ENCODE measurements around the gene TPTE. TPM values are rescaled to one million over a fixed set of nuclear protein-coding genes. Genes with fewer than 3 reads are reported as not detected.
"Not testable (repeated sequence)": the region's sequence is repeated elsewhere in the genome, so short reads cannot be mapped to it uniquely, and the experiment has no call there.

The TPTE gene
- total RNA-seq, 1 experiment from 2014 or later, result not detected

DNA sequence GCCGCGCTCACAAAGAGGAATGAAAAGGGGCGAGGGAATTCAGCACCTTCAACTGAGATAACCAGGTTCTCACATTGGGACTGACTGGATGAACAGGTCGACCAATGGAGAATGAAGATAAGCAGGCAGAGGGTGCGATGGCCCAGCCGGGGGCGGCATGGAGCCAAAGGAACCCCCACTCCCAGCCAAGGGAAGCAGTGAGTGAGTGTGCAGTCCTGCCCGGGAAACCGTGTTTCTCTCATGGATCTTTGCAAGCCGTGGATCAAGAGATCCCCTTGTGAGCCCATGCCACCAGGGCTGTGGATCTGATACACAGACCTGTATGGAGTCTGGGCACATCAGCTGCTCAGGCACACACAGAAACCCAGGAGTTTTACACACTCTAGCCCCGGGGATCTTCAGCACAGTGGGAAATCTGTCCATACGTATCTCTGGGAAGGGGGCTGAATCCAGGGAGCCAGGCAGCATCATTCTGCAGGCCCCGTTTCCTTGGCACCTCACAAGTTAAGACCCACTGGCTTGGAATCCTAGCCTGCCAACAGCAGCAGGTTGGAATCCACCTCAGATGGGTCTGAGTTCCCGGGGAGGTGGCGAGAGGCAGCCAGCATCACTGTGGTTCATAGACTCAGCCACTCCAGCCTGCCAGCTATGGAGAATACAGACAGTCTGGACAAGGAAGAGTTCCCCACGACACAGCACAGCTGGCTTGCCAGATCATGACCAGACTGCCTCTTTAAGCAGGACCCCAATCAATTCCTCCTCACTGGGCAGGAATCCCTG, 53.3 kb downstream of the TPTE start:
- in situ Hi-C loops (cut with HindIII; ENCODE audit: low pct_unique_long_range_greater_than_20kb, low sequenced_read_pairs); POLR2A ChIA-PET; H3K36me3 ChIP-seq (ENCODE audit: control insufficient read depth, insufficient read depth, low read length); H3K9me3 ChIP-seq (ENCODE audit: control insufficient read depth, insufficient read depth, low read depth, low read length); ATAC-seq; H3K4me1 ChIP-seq (ENCODE audit: control insufficient read depth, insufficient read depth, low read length); intact Hi-C loops (cut with micrococcal nuclease; ENCODE audit: unreplicated experiment); H3K27me3 ChIP-seq (ENCODE audit: control insufficient read depth, insufficient read depth, low read length); H3K4me3 ChIP-seq (ENCODE audit: low read depth in 2 of 2, low read length in 2 of 2); DNase-seq (ENCODE audit: low read depth, low spot score); BruUV-seq (replicated peaks); H3K27ac ChIP-seq (ENCODE audit: low read length); CTCF ChIA-PET: not testable (repeated sequence)

DNA sequence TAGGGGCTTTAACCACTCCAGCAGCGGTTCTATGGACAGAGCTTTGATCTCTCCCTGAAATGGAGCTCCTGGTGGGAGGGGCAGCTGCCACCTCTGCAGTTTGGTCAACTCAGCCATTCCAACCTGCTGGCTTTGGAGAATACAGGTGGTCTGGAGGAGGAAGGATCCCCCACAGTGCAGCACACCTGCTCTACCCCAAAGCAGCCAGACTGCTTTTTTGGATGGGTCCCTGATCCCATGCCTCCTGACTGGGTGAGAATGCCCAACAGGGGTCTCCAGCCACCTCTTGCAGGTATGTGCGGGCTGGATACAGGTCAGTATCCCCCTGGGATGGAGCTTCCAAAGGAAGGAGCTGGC, 53.9 kb downstream of the TPTE start:
- Histone ChIP-seq H3K4me3 (ENCODE audit: low read depth in 2 of 2, low read length in 2 of 2) (no peak overlapping the region), H3K9me3 (ENCODE audit: control insufficient read depth, insufficient read depth, low read depth, low read length) (no peaks in the 10 kb centered on the region), H3K27me3 (ENCODE audit: control insufficient read depth, insufficient read depth, low read length) (no peaks in the 10 kb centered on the region), H3K4me1 (ENCODE audit: control insufficient read depth, insufficient read depth, low read length) (no peaks in the 10 kb centered on the region), H3K27ac (ENCODE audit: low read length) (no peak overlapping the region), H3K36me3 (ENCODE audit: control insufficient read depth, insufficient read depth, low read length) (no peaks in the 10 kb centered on the region)
- intact Hi-C loops (cut with micrococcal nuclease; ENCODE audit: unreplicated experiment) (no loop called here), in situ Hi-C loops (cut with HindIII; ENCODE audit: low pct_unique_long_range_greater_than_20kb, low sequenced_read_pairs) (no loop called here)
- TF ChIP-seq POLR2AphosphoS5 (IDR thresholded peaks at IDR 0.05; ENCODE audit: low read depth, low read length) (no peak), SIN3A (IDR thresholded peaks at IDR 0.05; ENCODE audit: borderline replicate concordance, insufficient read depth, low read depth, low read length) (no peak), TCF7L2 (IDR thresholded peaks at IDR 0.05; ENCODE audit: low read depth, low read length) (no peak)
- TF ChIP-seq, protein P1, sequence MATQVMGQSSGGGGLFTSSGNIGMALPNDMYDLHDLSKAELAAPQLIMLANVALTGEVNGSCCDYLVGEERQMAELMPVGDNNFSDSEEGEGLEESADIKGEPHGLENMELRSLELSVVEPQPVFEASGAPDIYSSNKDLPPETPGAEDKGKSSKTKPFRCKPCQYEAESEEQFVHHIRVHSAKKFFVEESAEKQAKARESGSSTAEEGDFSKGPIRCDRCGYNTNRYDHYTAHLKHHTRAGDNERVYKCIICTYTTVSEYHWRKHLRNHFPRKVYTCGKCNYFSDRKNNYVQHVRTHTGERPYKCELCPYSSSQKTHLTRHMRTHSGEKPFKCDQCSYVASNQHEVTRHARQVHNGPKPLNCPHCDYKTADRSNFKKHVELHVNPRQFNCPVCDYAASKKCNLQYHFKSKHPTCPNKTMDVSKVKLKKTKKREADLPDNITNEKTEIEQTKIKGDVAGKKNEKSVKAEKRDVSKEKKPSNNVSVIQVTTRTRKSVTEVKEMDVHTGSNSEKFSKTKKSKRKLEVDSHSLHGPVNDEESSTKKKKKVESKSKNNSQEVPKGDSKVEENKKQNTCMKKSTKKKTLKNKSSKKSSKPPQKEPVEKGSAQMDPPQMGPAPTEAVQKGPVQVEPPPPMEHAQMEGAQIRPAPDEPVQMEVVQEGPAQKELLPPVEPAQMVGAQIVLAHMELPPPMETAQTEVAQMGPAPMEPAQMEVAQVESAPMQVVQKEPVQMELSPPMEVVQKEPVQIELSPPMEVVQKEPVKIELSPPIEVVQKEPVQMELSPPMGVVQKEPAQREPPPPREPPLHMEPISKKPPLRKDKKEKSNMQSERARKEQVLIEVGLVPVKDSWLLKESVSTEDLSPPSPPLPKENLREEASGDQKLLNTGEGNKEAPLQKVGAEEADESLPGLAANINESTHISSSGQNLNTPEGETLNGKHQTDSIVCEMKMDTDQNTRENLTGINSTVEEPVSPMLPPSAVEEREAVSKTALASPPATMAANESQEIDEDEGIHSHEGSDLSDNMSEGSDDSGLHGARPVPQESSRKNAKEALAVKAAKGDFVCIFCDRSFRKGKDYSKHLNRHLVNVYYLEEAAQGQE (IDR thresholded peaks at IDR 0.05; ENCODE audit: insufficient read depth in 1 of 2, low read depth in 2 of 2, low read length in 1 of 2), result no peak
- TF ChIP-seq, protein P2, sequence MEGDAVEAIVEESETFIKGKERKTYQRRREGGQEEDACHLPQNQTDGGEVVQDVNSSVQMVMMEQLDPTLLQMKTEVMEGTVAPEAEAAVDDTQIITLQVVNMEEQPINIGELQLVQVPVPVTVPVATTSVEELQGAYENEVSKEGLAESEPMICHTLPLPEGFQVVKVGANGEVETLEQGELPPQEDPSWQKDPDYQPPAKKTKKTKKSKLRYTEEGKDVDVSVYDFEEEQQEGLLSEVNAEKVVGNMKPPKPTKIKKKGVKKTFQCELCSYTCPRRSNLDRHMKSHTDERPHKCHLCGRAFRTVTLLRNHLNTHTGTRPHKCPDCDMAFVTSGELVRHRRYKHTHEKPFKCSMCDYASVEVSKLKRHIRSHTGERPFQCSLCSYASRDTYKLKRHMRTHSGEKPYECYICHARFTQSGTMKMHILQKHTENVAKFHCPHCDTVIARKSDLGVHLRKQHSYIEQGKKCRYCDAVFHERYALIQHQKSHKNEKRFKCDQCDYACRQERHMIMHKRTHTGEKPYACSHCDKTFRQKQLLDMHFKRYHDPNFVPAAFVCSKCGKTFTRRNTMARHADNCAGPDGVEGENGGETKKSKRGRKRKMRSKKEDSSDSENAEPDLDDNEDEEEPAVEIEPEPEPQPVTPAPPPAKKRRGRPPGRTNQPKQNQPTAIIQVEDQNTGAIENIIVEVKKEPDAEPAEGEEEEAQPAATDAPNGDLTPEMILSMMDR (IDR thresholded peaks at IDR 0.05), result no peak
- no peak for DNase-seq (ENCODE audit: low read depth, low spot score)
- ChIA-PET POLR2A (no interaction called here), CTCF (no interaction called here)
- BruUV-seq (replicated peaks), result no TSS peak
- ATAC-seq, result no peak

DNA sequence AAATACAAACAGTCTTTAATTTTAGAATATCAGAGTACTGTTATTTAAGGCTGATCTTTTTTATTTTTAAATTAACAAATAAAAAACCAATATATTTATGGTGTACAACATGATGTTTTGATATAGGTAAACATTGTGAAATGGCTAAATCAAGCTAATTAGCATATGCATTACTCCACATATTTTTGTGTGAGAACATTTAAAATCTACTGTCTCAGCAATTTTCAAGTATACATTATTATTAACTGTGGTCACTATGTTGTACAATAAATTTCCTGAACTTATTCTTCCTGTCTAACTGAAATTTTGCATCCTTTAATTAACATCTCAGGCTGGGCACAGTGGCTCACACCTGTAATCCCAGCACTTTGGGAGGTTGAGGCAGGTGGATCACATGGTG, 57.5 kb downstream of the TPTE start:
- H3K27me3 ChIP-seq (ENCODE audit: control insufficient read depth, insufficient read depth, low read length); ATAC-seq; CTCF ChIA-PET; H3K4me1 ChIP-seq (ENCODE audit: control insufficient read depth, insufficient read depth, low read length); H3K9me3 ChIP-seq (ENCODE audit: control insufficient read depth, insufficient read depth, low read depth, low read length); POLR2A ChIA-PET; intact Hi-C loops (cut with micrococcal nuclease; ENCODE audit: unreplicated experiment); DNase-seq (ENCODE audit: low read depth, low spot score); in situ Hi-C loops (cut with HindIII; ENCODE audit: low pct_unique_long_range_greater_than_20kb, low sequenced_read_pairs); H3K36me3 ChIP-seq (ENCODE audit: control insufficient read depth, insufficient read depth, low read length); BruUV-seq (replicated peaks); H3K4me3 ChIP-seq (ENCODE audit: low read depth in 2 of 2, low read length in 2 of 2); H3K27ac ChIP-seq (ENCODE audit: low read length): not testable (repeated sequence)

DNA sequence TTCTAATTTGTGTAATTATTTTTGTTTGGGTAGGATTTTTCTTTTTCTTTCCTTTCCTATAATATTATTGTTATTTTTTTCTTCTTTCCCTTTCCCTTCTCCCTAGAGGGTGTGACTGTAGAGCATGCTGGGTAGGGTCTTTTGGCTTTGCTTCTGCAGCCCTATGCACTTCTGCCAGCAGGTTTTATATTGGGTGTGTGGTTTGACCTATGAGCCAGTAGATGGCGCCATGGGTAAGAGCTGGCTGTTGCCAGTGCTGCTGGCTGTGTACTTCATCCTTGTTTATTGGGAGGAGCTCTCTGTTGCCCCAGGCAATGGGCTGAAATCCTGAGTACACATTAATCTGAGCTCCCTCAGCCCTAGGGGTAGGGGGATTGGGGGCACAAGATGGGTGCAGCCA, 67.7 kb downstream of the TPTE start:
- DNase-seq (ENCODE audit: low read depth, low spot score); H3K4me3 ChIP-seq (ENCODE audit: low read depth in 2 of 2, low read length in 2 of 2); BruUV-seq (replicated peaks); H3K36me3 ChIP-seq (ENCODE audit: control insufficient read depth, insufficient read depth, low read length); H3K9me3 ChIP-seq (ENCODE audit: control insufficient read depth, insufficient read depth, low read depth, low read length); intact Hi-C loops (cut with micrococcal nuclease; ENCODE audit: unreplicated experiment); H3K27me3 ChIP-seq (ENCODE audit: control insufficient read depth, insufficient read depth, low read length); H3K27ac ChIP-seq (ENCODE audit: low read length); H3K4me1 ChIP-seq (ENCODE audit: control insufficient read depth, insufficient read depth, low read length); ATAC-seq; POLR2A ChIA-PET; CTCF ChIA-PET; in situ Hi-C loops (cut with HindIII; ENCODE audit: low pct_unique_long_range_greater_than_20kb, low sequenced_read_pairs): not testable (repeated sequence)

DNA sequence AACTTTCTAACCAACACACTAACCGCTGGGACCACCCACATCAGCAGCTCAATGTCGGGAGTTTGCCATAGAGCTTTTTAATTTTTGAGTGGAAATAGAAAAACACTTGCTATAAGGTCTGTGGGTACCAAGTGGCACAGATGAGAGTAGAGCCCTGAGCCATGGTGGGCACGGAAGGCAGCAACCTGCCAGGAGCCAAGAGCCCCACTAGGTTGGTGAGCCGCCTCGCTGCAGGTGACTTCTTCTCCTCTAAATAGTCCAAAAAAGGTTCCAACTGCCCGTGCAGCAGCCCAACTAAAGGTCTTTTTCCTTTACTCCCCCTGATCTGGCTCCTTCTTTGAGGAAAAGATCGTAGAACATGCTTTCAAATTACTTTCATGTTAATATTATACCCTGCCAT, 85.7 kb downstream of the TPTE start:
- H3K4me3 ChIP-seq (ENCODE audit: low read depth in 2 of 2, low read length in 2 of 2); H3K27ac ChIP-seq (ENCODE audit: low read length); H3K4me1 ChIP-seq (ENCODE audit: control insufficient read depth, insufficient read depth, low read length); ATAC-seq; BruUV-seq (replicated peaks); DNase-seq (ENCODE audit: low read depth, low spot score); in situ Hi-C loops (cut with HindIII; ENCODE audit: low pct_unique_long_range_greater_than_20kb, low sequenced_read_pairs); H3K36me3 ChIP-seq (ENCODE audit: control insufficient read depth, insufficient read depth, low read length); H3K9me3 ChIP-seq (ENCODE audit: control insufficient read depth, insufficient read depth, low read depth, low read length); H3K27me3 ChIP-seq (ENCODE audit: control insufficient read depth, insufficient read depth, low read length); intact Hi-C loops (cut with micrococcal nuclease; ENCODE audit: unreplicated experiment); POLR2A ChIA-PET; CTCF ChIA-PET: not testable (repeated sequence)

All from Panc1 (cell line).